HepG2 (cell line): ENCODE measurements around the gene FCHO2.

Experiments used
- CEBPB ChIP-seq: IDR thresholded peaks from 2 replicates; pipeline ENCODE4 v1.6.1; 2011; ENCODE audit warnings: low read depth, low read length, improper control_type of control experiment, borderline replicate concordance
- SMARCC2 ChIP-seq: fragments of 450-650 bp; IDR thresholded peaks from 2 replicates; pipeline ENCODE4 v1.6.1; 2017; ENCODE audit warnings: antibody characterized with exemption, mild to moderate bottlenecking
- ZFP36 ChIP-seq: fragments of 150-350 bp; IDR thresholded peaks from 2 replicates; pipeline ENCODE4 v1.6.1; 2018; ENCODE audit warnings: borderline replicate concordance, low read length, low read depth; ENCODE audit not compliant: partially characterized antibody
- TF ChIP-seq, protein P1 (sequence below): IDR thresholded peaks from 2 replicates; pipeline ENCODE4 v1.6.1; 2016; ENCODE audit warnings: low read depth, control low read depth
- TF ChIP-seq, protein P2 (sequence below): sonication (generic); formaldehyde crosslinking; IDR thresholded peaks from 2 replicates; pipeline ENCODE4 v1.5.0; 2020; ENCODE audit warnings: mild to moderate bottlenecking, missing genetic modification reagents, moderate library complexity
- TF ChIP-seq, protein P3 (sequence below): sonication (generic); formaldehyde crosslinking; IDR thresholded peaks from 2 replicates; pipeline ENCODE4 v1.4.0; 2020; ENCODE audit warnings: mild to moderate bottlenecking, missing genetic modification reagents

DNA sequence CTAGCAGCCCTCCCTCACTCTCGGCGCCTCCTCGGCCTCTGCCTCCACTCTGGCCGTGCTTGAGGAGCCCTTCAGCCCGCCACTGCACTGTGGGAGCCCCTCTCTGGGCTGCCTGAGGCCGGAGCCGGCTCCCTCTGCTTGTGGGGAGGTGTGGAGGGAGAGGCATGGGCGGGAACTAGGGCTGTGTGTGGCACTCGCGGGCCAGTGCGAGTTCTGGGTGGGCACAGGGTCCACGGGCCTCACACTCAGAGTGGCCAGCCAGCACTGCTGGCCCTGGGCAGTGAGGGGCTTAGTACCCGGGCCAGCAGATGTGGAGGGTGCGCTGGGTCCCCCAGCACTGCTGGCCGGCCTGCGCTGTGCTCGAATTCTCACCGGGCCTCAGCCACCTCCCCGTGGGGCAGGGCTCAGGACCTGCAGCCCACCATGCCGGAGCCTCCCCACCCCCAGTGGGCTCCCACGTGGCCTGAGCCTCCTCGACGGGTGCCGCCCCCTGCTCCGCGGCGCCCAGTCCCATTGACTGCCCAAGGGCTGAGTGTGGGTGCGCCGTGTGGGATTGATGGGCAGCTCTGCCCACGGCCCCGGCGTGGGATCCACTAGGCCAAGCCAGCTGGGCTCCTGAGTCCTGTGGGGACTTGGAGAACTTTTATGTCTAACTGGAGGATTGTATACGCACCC lies 30.4 kb upstream of the FCHO2 start:
- TF ChIP-seq CEBPB, result no peak
- TF ChIP-seq, protein P1, sequence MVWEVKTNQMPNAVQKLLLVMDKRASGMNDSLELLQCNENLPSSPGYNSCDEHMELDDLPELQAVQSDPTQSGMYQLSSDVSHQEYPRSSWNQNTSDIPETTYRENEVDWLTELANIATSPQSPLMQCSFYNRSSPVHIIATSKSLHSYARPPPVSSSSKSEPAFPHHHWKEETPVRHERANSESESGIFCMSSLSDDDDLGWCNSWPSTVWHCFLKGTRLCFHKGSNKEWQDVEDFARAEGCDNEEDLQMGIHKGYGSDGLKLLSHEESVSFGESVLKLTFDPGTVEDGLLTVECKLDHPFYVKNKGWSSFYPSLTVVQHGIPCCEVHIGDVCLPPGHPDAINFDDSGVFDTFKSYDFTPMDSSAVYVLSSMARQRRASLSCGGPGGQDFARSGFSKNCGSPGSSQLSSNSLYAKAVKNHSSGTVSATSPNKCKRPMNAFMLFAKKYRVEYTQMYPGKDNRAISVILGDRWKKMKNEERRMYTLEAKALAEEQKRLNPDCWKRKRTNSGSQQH (CRISPR knock-in tag), result no peak
- TF ChIP-seq ZFP36, result no peak
- no peak for TF ChIP-seq SMARCC2
- TF ChIP-seq, protein P2, sequence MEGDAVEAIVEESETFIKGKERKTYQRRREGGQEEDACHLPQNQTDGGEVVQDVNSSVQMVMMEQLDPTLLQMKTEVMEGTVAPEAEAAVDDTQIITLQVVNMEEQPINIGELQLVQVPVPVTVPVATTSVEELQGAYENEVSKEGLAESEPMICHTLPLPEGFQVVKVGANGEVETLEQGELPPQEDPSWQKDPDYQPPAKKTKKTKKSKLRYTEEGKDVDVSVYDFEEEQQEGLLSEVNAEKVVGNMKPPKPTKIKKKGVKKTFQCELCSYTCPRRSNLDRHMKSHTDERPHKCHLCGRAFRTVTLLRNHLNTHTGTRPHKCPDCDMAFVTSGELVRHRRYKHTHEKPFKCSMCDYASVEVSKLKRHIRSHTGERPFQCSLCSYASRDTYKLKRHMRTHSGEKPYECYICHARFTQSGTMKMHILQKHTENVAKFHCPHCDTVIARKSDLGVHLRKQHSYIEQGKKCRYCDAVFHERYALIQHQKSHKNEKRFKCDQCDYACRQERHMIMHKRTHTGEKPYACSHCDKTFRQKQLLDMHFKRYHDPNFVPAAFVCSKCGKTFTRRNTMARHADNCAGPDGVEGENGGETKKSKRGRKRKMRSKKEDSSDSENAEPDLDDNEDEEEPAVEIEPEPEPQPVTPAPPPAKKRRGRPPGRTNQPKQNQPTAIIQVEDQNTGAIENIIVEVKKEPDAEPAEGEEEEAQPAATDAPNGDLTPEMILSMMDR (CRISPR knock-in tag), result no peak
- TF ChIP-seq, protein P3, sequence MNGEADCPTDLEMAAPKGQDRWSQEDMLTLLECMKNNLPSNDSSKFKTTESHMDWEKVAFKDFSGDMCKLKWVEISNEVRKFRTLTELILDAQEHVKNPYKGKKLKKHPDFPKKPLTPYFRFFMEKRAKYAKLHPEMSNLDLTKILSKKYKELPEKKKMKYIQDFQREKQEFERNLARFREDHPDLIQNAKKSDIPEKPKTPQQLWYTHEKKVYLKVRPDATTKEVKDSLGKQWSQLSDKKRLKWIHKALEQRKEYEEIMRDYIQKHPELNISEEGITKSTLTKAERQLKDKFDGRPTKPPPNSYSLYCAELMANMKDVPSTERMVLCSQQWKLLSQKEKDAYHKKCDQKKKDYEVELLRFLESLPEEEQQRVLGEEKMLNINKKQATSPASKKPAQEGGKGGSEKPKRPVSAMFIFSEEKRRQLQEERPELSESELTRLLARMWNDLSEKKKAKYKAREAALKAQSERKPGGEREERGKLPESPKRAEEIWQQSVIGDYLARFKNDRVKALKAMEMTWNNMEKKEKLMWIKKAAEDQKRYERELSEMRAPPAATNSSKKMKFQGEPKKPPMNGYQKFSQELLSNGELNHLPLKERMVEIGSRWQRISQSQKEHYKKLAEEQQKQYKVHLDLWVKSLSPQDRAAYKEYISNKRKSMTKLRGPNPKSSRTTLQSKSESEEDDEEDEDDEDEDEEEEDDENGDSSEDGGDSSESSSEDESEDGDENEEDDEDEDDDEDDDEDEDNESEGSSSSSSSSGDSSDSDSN (CRISPR knock-in tag), result no peak
